ENCODE results near the gene PSD2. TPM values are rescaled to one million over a fixed set of nuclear protein-coding genes. Genes with fewer than 3 reads are reported as not detected.

PSD2 gene
- total RNA-seq, 1 experiment from 2014 or later, result 0.22 TPM

- Histone ChIP-seq H3K23me2 (ENCODE audit: insufficient read length, low read depth, low read length, poor library complexity, severe bottlenecking) (no peaks in the 10 kb centered on the region), H4K91ac (ENCODE audit: insufficient read length, low read depth, low read length) (no peak overlapping the region), H2BK5ac (ENCODE audit: insufficient read length, low read length) (no peak overlapping the region), H3K14ac (ENCODE audit: insufficient read depth, low read length) (no peak overlapping the region), H3K9me3 (ENCODE audit: control insufficient read depth, low read depth, low read length) (no peaks in the 10 kb centered on the region), H3K27ac (ENCODE audit: insufficient read length, low read depth, low read length) (no peak overlapping the region), H2AK5ac (ENCODE audit: insufficient read length, low read length) (no peak overlapping the region), H3K4ac (ENCODE audit: low read depth, low read length) (no peak overlapping the region), H2BK12ac (ENCODE audit: insufficient read length, low read depth, low read length) (no peak overlapping the region), H3K27me3 (ENCODE audit: insufficient read depth, low read length) (no peaks in the 10 kb centered on the region; the same call in 1 of the 2 replicates), H3K4me1 (ENCODE audit: insufficient read depth, low read length) (no peaks in the 10 kb centered on the region), H3K23ac (ENCODE audit: insufficient read length, low read depth, low read length) (no peak overlapping the region), H3K56ac (ENCODE audit: insufficient read length, low read depth, low read length) (no peak overlapping the region), H3K9ac (ENCODE audit: extremely low read depth, insufficient read length, low read length) (no peak overlapping the region), H3K79me2 (ENCODE audit: insufficient read depth, low read length) (no peaks in the 10 kb centered on the region), H2BK120ac (ENCODE audit: low read depth, low read length, poor library complexity, severe bottlenecking) (no peak overlapping the region), H4K8ac (replicated peaks; ENCODE audit: insufficient read length, low read depth, low read length) (no peak overlapping the region), H3K4me2 (ENCODE audit: insufficient read depth, insufficient read length, low read length) (no peak overlapping the region), H3K18ac (ENCODE audit: insufficient read length, low read depth, low read length) (no peak overlapping the region), H4K20me1 (ENCODE audit: control insufficient read depth, insufficient read depth, insufficient read length) (peaks cover 2% of the 10 kb centered on the region), H4K5ac (ENCODE audit: insufficient read length, low read depth, low read length) (no peak overlapping the region), H2BK15ac (ENCODE audit: low read depth, low read length) (no peak overlapping the region), H2AFZ (ENCODE audit: low read length) (no peak overlapping the region), H2BK20ac (ENCODE audit: low read depth, low read length, poor library complexity, severe bottlenecking) (no peak overlapping the region), H3T11ph (ENCODE audit: low read length) (no peak overlapping the region), H3K79me1 (ENCODE audit: insufficient read depth, low read depth, low read length, poor library complexity, severe bottlenecking) (no peaks in the 10 kb centered on the region)
- H3K4me1 Mint-ChIP-seq, result no peaks in the 10 kb centered on the region
- H3K9me3 Mint-ChIP-seq, result no peaks in the 10 kb centered on the region
- H3K27me3 Mint-ChIP-seq (ENCODE audit: low read depth), result peaks cover 78% of the 10 kb centered on the region
- WGBS (ENCODE audit: extremely low coverage, insufficient read length, low lambda C conversion rate), result no CpG with 5 or more reads among the region's 3 CpGs
- no peak overlapping the region for H3K4me3 Mint-ChIP-seq
- DNase-seq, result no peak
- no peak for TF ChIP-seq CTCF (conservative IDR thresholded peaks at IDR 0.05)
- H3K27ac Mint-ChIP-seq, result no peak overlapping the region
- no peaks in the 10 kb centered on the region; a peak in 1 of 7 replicates for H3K36me3 Mint-ChIP-seq (ENCODE audit: insufficient read depth in 1 of 3, low read depth in 3 of 3)
These were observed 36.0 kb downstream of the PSD2 start for GRCh38 chr5:139831624-139832023.

All from H9 (cell line).